GM21390 (cell line): ENCODE data around the gene IFNL4.
"Not testable (repeated sequence)": the region's sequence is repeated elsewhere in the genome, so short reads cannot be mapped to it uniquely, and the experiment has no call there.

Experiments
- ATAC-seq: cut with Tn5 transposase; IDR thresholded peaks from one replicate; pipeline ENCODE4 v1.9.1; 2021; ENCODE audit not compliant: unreplicated experiment

The IFNL4 gene

DNA sequence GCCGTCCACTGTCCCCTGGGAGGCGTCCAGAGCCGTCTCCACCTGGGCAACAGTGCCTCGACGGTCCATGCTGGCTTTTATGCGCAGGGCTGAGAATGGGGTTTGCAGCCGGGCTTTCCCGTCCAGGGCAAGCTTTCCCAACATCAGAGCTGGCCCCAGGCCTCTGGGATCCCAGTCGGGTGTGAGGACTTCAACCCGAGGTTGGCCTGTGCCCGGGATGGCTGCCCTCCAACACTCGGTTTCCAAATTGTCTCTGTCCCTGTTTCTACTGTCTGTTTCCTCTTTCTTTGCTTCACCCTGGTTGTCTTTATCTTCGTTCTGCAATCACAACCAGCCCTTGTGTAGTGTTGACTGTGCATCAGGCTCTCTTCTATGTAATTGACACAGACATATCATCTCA, at the start of gene IFNL4:
Gene IFNL4 (minus strand): TSS at position 51 of the 400 bp plus-strand sequence.
- ATAC-seq: no peak

DNA sequence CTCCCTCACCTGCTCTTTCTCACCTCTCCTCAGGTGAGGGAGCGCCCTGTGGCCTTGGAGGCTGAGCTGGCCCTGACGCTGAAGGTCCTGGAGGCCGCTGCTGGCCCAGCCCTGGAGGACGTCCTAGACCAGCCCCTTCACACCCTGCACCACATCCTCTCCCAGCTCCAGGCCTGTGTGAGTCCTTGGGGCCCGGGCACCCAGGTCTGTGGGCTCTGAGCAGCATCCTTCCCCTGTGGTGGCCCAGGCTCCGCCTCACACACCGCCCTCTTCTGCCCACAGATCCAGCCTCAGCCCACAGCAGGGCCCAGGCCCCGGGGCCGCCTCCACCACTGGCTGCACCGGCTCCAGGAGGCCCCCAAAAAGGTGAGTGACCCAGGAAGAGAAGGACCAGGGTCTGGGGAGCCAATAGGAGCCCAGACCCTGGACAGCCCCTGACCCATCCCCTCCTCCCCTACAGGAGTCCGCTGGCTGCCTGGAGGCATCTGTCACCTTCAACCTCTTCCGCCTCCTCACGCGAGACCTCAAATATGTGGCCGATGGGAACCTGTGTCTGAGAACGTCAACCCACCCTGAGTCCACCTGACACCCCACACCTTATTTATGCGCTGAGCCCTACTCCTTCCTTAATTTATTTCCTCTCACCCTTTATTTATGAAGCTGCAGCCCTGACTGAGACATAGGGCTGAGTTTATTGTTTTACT, 49.4 kb upstream of the IFNL4 start:
- ATAC-seq: no peak

DNA sequence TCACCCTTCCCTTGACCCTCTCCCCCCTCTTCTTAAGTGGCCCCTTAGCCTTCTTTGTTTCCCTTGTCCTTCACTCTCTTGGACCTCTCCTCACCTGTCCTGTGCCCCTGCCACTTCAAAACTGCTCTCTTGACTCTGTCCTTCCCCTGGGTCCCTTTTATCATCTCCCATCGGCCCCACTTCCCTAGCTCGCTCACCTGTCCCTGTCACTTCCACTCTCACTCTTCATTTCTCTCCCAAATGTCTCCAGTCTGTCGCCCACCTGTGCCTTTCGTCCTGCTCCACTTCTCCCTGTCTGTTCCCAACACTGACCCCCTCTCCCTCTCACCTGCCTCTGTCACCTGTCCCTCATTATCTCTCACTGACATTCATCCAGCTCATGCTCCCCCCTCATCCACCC, 48.2 kb upstream of the IFNL4 start:
- no peak for ATAC-seq

DNA sequence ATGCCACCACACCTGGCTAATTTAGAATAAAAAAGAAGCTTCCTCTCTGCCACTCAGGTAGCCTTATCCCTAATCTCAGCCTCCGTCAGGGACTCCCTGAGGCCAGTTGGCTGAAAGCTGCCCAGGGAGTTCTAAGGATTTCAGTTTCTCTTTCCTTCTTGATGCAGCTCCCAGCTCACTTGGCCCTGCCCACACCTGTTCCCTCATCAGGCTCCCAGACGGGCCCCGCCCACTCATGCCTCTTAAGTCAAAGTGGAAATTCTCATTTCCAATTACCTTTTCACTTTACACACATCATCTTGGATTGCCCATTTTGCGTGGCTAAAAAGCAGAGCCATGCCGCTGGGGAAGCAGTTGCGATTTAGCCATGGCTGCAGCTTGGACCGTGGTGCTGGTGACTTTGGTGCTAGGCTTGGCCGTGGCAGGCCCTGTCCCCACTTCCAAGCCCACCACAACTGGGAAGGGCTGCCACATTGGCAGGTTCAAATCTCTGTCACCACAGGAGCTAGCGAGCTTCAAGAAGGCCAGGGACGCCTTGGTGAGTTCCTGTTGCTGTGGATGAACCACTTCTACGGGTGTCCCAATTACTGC, 47.5 kb upstream of the IFNL4 start, which contains the start of gene IFNL1:
Gene IFNL1 (plus strand): TSS at position 353 of the 591 bp plus-strand sequence. CDS start 15 bp downstream, at position 368.
- no peak for ATAC-seq

DNA sequence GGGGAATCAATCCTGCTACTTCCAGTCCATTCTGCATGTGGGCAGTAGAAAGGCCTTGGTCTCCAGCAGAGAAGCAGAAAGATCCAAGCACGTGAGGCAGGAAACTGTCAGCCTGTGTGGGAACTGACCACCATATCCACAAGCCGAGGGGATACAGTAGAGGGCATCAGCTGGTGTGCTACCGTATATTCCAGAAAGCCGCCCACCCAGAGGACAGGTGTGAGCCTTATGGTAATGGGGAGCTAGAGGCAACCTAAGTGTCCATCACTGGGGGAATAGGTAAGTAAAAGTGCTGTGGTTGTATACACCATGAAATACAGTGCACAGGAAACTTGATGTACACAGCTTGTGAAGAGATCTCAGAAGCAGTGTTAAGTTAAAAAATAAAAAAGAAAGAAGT, 44.7 kb upstream of the IFNL4 start:
- ATAC-seq: no peak

- no peak for ATAC-seq
These were observed 35.4 kb upstream of the IFNL4 start for GRCh38 chr19:39284032-39284431.

GRCh38 chr19:39282021-39282420, 33.4 kb upstream of the IFNL4 start:
- ATAC-seq: no peak

- ATAC-seq: no peak
These were observed 28.9 kb upstream of the IFNL4 start for GRCh38 chr19:39277598-39277997.

- no peak for ATAC-seq
These were observed 28.1 kb upstream of the IFNL4 start for GRCh38 chr19:39276740-39277139.

GRCh38 chr19:39275578-39275977, 26.9 kb upstream of the IFNL4 start:
- no peak for ATAC-seq

GRCh38 chr19:39273859-39274258, 25.2 kb upstream of the IFNL4 start:
- ATAC-seq: not testable (repeated sequence)

GRCh38 chr19:39270036-39270871, 21.6 kb upstream of the IFNL4 start:
- ATAC-seq: no peak

- ATAC-seq: not testable (repeated sequence)
These were observed 20.7 kb upstream of the IFNL4 start for GRCh38 chr19:39269369-39269768.

- ATAC-seq: not testable (repeated sequence)
These were observed 20.0 kb upstream of the IFNL4 start for GRCh38 chr19:39268531-39269223.

GRCh38 chr19:39268085-39268484, 19.4 kb upstream of the IFNL4 start, which contains the start of gene IFNL2:
IFNL2 (plus strand) TSS chr19:39268396; CDS start chr19:39268569, 173 bp downstream.
- not testable (repeated sequence) for ATAC-seq

- ATAC-seq: no peak
These were observed 16.8 kb upstream of the IFNL4 start for GRCh38 chr19:39265321-39265916.

GRCh38 chr19:39264306-39265290, 15.9 kb upstream of the IFNL4 start:
- no peak for ATAC-seq

- ATAC-seq: no peak
These were observed 15.3 kb upstream of the IFNL4 start for GRCh38 chr19:39263912-39264305.

DNA sequence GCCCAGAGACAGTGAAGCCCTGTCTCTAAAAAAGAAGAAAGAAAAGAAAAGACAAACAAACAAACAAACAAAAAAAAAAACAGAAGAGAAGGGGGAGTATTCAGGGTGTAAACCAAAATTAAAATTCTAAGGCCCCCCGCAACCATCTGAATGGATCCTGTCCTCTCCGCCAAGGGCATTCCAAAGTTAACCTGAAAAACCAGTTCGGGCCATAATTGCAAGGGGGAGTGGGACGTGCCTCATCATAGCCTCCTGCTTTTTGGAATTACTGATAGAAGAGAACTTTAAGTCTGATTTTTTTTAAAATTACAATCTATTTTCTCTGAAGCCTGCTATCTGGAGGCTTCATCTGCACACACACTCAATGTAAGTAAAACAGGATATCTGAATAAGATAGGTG, 13.8 kb upstream of the IFNL4 start:
- ATAC-seq: no peak
